Adrenal gland (tissue), 12 donors: Measurements from ENCODE around the gene FAM20C. TPM values are rescaled to one million over a fixed set of nuclear protein-coding genes. Genes with fewer than 3 reads are reported as not detected.

Experiments
- DNase-seq, 7 donors: peaks; one replicate each; pipeline ENCODE4 v3.0.0-alpha.2; 2019 to 2020
- H3K27ac ChIP-seq, 5 donors: fragments of 200-600 bp; sonication (generic) in 4 of 5; 1 replicate in 3 of 5; 2 replicates in 2 of 5; pipeline versions ENCODE4 v1.5.1 to v1.8.0; 2016 to 2020; ENCODE audit warnings: mild to moderate bottlenecking in 1 of 5
- H3K27me3 ChIP-seq: fragments of 200-600 bp; 2 replicates; pipeline ENCODE4 v1.8.0; 2021
- H3K36me3 ChIP-seq, 2 donors: fragments of 200-600 bp; replicated peaks in 1 of 2; 1 replicate in 1 of 2; 2 replicates in 1 of 2; pipeline versions ENCODE4 v1.5.1 to v1.8.0; 2018 to 2022
- H3K4me1 ChIP-seq, 2 donors: fragments of 200-600 bp; replicated peaks in 1 of 2; 1 replicate in 1 of 2; 2 replicates in 1 of 2; pipeline versions ENCODE4 v1.5.1 to v1.8.0; 2018 to 2021
- H3K4me3 ChIP-seq, 4 donors: fragments of 200-600 bp; sonication (generic) in 3 of 4; one replicate each; pipeline ENCODE4 v1.5.1; 2016 to 2018
- H3K9me3 ChIP-seq, 3 donors: fragments of 200-600 bp; sonication (generic) in 1 of 3; replicated peaks in 1 of 3; 1 replicate in 2 of 3; 2 replicates in 1 of 3; pipeline versions ENCODE4 v1.5.1 to v1.8.0; 2016 to 2021
- POLR2A ChIP-seq, 2 donors: fragments of 450-650 bp; IDR thresholded peaks; one replicate each; pipeline ENCODE4 v1.6.1; 2017; ENCODE audit warnings: antibody characterized with exemption in 2 of 2, mild to moderate bottlenecking in 2 of 2, moderate library complexity in 1 of 2
- WGBS, 4 donors: extraction: QIAGEN DNeasy Blood & Tissue Kit in 2 of 4; methylation state at CpG; one replicate each; pipeline versions ENCODE4 v1.1.5 to v1.1.7; 2013 to 2017; 5-methylcytosine and 5-hydroxymethylcytosine counted together
- intact Hi-C, 2 donors: fragments of 100-400 bp; cut with DNase I; formaldehyde crosslinking; loops; one replicate each; pipeline versions ENCODE4 v1.14.1 to v1.15.0; 2022 to 2023
- polyA plus RNA-seq, 3 donors: library from polyadenylated mRNA; stranded (reverse); fragments of 200-250 nt in 2 of 3; fragments of 350-450 nt in 1 of 3; fragmentation: Illumina TruSeq in 1 of 3; extraction: RNeasy Lipid Tissue Mini Kit (QIAGEN cat#74804) in 1 of 3; gene quantifications; one replicate each; pipeline ENCODE4 v1.2.3, GENCODE V29; 2013 to 2014
- total RNA-seq, 9 donors: library from RNA; depleted of rRNA in 4 of 9; stranded (reverse); fragments of >200 nt in 4 of 9; fragments of 120-200 nt in 1 of 9; fragmentation: NEBNext Ultra II Directional in 1 of 9; extraction: Animal tissue kit (Norgen Biotek cat#: 25700) in 1 of 9; gene quantifications; one replicate each; pipeline versions ENCODE4 v1.1.0 to v1.2.4, GENCODE V29; 2013 to 2023
- TF ChIP-seq, protein P1 (sequence below), 6 experiments: fragments of 450-650 bp in 4 of 6; fragments of 200-600 bp in 2 of 6; sonication (generic) in 1 of 6; IDR thresholded peaks; 1 replicate in 5 of 6; 2 replicates in 1 of 6; pipeline versions ENCODE4 v1.5.1 to v1.8.0; 2016 to 2021; ENCODE audit warnings: antibody characterized with exemption in 6 of 6, mild to moderate bottlenecking in 2 of 6, moderate library complexity in 1 of 6
- donor health status: healthy with polysubstance abuse.
- donor health status: Bipolar disorder and iron deficiency.
- donor health status: DM: yes; HTN: yes; CAD: no.
- donor health status: DM: no; HTN: no; CAD: no.
- donor health status: DM: no; HTN: no; CAD: no.
- donor health status: DM: yes; HTN: yes; CAD: no.

Gene FAM20C
- total and polyA plus RNA-seq, 12 donors = 2.8 to 57.9 (median 36.0) TPM

DNA sequence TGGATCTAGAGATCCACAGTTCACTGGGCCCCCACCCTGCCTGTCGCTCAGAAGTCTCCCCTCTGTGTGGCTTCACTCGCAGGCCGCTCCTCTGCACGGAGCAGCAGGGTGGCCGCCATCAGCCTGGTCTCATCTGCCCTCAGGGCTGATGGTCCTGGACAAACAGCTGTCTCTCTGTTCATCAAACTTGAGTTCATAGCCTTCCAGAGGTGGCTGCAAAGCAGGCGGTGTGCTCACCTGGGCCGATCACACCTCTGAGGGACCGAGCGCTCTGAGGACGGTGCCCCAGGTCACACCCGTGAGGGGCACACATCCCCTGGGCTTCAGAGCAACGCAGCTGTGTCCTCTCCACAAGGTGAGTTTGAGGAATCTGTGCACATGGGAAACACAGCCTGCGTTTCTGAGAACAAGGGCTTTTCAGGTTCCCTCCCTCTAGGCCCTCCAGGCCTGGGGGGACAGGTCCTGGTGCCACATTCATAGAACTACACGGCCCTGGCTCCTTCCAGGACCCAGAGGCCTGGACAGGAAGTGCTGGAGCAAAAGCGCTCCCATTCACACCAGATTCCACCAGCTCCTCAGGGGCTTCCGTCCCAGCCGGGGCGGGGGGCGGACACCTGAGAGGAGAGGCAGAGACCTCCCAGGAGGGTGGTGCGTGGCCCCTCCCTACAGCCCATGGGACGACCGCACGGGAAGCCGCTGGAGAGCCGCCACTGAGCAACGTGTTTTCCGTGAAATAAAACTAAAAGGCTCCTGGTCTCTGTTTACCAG lies 31.2 kb upstream of the FAM20C start:
- Histone ChIP-seq H3K4me1 (peaks cover 0 to under 1% of the 10 kb centered on the region in 2 donors), H3K27me3 (no peaks in the 10 kb centered on the region), H3K4me3 (no peak overlapping the region), H3K27ac (no peak overlapping the region), H3K36me3 (no peaks in the 10 kb centered on the region), H3K9me3 (no peaks in the 10 kb centered on the region)
- peak in 1 of 7 donors; percentile 27 for DNase-seq
- 82 to 91% (median 88%) methylated on average over 18 to 27 of the region's 27 CpGs for WGBS, 4 donors
- TF ChIP-seq POLR2A (IDR thresholded peaks at IDR 0.05) = no peak
- TF ChIP-seq, protein P1, sequence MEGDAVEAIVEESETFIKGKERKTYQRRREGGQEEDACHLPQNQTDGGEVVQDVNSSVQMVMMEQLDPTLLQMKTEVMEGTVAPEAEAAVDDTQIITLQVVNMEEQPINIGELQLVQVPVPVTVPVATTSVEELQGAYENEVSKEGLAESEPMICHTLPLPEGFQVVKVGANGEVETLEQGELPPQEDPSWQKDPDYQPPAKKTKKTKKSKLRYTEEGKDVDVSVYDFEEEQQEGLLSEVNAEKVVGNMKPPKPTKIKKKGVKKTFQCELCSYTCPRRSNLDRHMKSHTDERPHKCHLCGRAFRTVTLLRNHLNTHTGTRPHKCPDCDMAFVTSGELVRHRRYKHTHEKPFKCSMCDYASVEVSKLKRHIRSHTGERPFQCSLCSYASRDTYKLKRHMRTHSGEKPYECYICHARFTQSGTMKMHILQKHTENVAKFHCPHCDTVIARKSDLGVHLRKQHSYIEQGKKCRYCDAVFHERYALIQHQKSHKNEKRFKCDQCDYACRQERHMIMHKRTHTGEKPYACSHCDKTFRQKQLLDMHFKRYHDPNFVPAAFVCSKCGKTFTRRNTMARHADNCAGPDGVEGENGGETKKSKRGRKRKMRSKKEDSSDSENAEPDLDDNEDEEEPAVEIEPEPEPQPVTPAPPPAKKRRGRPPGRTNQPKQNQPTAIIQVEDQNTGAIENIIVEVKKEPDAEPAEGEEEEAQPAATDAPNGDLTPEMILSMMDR (IDR thresholded peaks at IDR 0.05) = no peak
- intact Hi-C loops = no loop called here

DNA sequence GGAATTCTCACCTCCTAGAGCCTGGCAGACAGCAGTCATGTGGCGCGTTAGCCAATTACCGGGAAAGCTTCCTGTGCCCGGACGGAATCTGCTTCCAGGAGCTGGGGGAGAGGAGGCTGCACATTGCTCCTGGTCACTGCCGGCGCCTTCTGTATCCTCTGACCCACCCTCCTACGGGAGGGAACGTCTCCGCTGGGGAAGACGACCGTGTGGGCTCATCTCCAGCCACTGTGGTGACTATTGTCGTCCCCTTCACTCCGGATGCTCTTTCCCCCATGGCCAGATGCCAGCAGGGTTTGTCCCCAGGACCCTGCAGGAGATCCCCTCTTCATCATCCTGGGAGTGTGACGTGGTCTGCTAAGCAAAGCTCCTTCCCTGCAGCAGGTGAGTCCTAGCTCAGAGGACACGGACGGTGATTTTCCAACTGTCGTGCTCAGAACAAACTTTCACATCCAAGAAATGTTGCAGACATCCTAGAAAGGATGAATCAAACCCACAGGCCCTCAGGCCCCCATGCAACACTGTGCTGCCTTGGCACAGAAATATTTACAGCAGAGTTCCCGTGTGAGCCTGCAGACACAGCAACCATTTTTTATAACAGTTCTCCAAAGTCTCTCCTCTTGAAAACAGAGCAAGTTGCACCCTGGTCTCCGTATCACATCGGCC lies 29.6 kb upstream of the FAM20C start:
- Histone ChIP-seq H3K36me3 (no peaks in the 10 kb centered on the region), H3K27me3 (no peaks in the 10 kb centered on the region), H3K27ac (no peak overlapping the region), H3K9me3 (no peaks in the 10 kb centered on the region), H3K4me3 (no peak overlapping the region), H3K4me1 (no peaks in the 10 kb centered on the region)
- DNase-seq = peak in 1 of 7 donors; percentile 18
- TF ChIP-seq, protein P1 (IDR thresholded peaks at IDR 0.05) = no peak
- TF ChIP-seq POLR2A (IDR thresholded peaks at IDR 0.05) = no peak
- intact Hi-C loops = no loop called here
- 75 to 95% (median 78%) methylated on average over 21 of the region's 21 CpGs for WGBS, 4 donors

DNA sequence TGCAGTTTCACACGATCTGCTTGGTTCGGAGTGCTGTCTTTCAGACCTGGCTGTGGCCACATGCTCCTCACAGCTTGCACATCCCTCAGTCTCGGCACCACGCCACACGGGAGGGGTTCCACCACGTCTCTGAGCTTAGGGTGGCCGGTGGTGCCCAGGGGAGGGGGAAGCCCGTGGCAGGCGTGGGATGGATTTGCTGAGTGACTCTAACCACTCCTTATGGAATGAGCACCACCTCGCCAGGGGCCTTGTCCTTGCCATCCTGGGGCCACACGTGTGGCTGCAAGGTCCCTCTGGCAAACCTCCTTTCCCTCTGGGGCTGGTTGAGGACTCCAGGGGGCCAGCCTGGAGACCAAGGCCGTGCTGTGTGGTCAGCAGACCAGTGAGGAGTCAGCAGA lies 29.1 kb upstream of the FAM20C start:
- Histone ChIP-seq H3K4me3 (no peak overlapping the region), H3K27ac (no peak overlapping the region), H3K9me3 (no peaks in the 10 kb centered on the region), H3K27me3 (no peaks in the 10 kb centered on the region), H3K36me3 (no peaks in the 10 kb centered on the region), H3K4me1 (no peaks in the 10 kb centered on the region)
- 83 to 89% (median 86%) methylated on average over 8 to 12 of the region's 12 CpGs for WGBS, 4 donors
- TF ChIP-seq, protein P1 (IDR thresholded peaks at IDR 0.05) = no peak
- no peak for TF ChIP-seq POLR2A (IDR thresholded peaks at IDR 0.05)
- peak in 1 of 7 donors; percentile 18 for DNase-seq
- intact Hi-C loops = no loop called here

DNA sequence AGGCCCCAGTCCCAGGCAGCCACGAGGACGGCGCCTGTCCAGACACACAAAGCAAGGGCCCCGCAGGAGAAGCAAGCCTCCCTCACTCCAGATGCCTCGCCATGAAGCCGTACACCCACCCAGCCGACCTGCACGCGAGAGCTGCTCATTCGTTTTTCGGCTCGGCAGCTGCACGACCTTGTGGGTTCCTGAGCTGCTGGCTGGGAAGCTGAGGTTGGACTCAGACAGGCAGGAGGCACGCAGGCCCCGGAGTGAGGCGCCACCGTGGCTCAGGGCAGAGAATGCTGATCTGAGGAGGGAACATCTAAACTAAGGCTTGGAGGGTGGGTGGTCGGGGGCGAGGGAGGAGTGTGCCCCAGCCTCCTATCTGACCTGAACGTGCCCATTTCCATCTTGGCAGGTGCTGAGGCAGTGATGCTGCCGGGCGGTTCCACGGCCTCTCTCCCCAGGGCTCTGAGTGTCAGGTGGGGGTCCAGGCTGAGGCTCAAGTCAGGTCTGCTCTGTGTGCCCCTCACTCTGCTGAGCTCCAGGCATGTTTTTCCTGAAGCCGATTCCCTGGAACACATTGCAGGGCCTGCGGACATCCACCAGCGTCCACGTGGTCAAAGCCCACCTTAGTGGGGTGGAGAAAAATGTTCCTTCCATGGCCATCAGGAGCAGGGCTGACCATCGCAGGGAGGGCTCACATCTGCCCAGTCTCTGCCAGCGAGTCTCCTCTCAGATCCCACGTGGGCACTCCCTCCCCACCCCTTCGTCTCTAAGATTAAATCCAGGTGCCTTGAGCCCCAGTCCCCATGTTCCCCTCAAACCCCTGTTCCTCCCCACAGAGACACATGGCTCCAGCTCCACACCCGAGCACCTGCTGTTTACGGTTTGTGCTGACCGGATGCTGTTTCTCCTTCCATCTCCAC lies 28.1 kb upstream of the FAM20C start:
- Histone ChIP-seq H3K27me3 (no peaks in the 10 kb centered on the region), H3K27ac (no peak overlapping the region), H3K4me1 (no peaks in the 10 kb centered on the region), H3K4me3 (no peak overlapping the region), H3K9me3 (no peaks in the 10 kb centered on the region), H3K36me3 (no peaks in the 10 kb centered on the region)
- DNase-seq = peak in 2 of 7 donors; percentile 20 to 30
- TF ChIP-seq, protein P1 (IDR thresholded peaks at IDR 0.05) = no peak
- TF ChIP-seq POLR2A (IDR thresholded peaks at IDR 0.05) = no peak
- WGBS, 4 donors = 59 to 66% (median 63%) methylated on average over 19 to 34 of the region's 34 CpGs
- intact Hi-C loops = no loop called here
